Measurements from ENCODE around the gene KIF14. TPM values are rescaled to one million over a fixed set of nuclear protein-coding genes. Genes with fewer than 3 reads are reported as not detected.

KIF14 gene
- total and polyA plus RNA-seq, 2 experiments from 2014 or later = 0.54 to 2.2 TPM

- TF ChIP-seq EZH2 (IDR thresholded peaks at IDR 0.05; ENCODE audit: borderline replicate concordance) = no peak
- no peak for TF ChIP-seq CTCF (IDR thresholded peaks at IDR 0.05; ENCODE audit: poor library complexity)
- no peak for TF ChIP-seq EZH2phosphoT487 (IDR thresholded peaks at IDR 0.05; ENCODE audit: low read depth, severe bottlenecking, unreplicated experiment)
- Histone ChIP-seq H3K79me2 (no peaks in the 10 kb centered on the region), H3K27me3 (no peaks in the 10 kb centered on the region), H3K9me2 (replicated peaks; ENCODE audit: insufficient read depth) (no peaks in the 10 kb centered on the region), H3K36me3 (replicated peaks; ENCODE audit: insufficient read depth, low read depth) (no peaks in the 10 kb centered on the region), H2AFZ (no peak overlapping the region), H3K4me1 (ENCODE audit: insufficient read depth) (no peaks in the 10 kb centered on the region), H3K9me3 (ENCODE audit: low read depth) (no peaks in the 10 kb centered on the region), H4K20me1 (ENCODE audit: insufficient read depth, poor library complexity, severe bottlenecking) (no peaks in the 10 kb centered on the region), H3K4me3 (no peak overlapping the region), H3K4me2 (no peak overlapping the region), H3K27ac (no peak overlapping the region)
- no peak for DNase-seq (ENCODE audit: low spot score)
- 68% methylated on average over 12 of the region's 12 CpGs for WGBS (ENCODE audit: low lambda C conversion rate, missing lambda C conversion rate)
Measured at GRCh38 chr1:200506471-200506870, 114.1 kb downstream of the KIF14 start.

DNA sequence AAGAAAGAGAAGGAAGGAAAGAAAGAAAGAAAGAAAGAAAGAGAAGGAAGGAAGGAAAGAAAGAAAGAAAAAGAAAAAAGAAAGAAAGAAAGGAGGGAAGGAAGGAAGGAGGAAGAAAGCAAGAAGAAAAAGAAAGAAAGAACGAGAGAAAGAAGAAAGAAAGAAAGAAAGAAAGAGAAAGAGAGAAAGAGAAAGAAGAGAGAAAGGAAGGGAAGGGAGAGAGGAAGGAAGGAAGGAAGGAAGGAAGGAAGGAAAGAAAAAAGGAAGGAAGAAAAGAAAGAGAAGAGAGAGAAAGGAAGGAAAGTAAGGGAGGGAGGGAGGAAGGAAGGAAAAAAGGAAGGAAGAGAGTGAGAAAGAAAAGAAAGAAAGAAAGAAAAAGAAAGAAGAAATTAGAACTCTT lies 115.3 kb downstream of the KIF14 start:
- TF ChIP-seq CTCF (IDR thresholded peaks at IDR 0.05; ENCODE audit: poor library complexity) (no peak), EZH2 (IDR thresholded peaks at IDR 0.05; ENCODE audit: borderline replicate concordance) (no peak), EZH2phosphoT487 (IDR thresholded peaks at IDR 0.05; ENCODE audit: low read depth, severe bottlenecking, unreplicated experiment) (no peak)
- no peak for DNase-seq (ENCODE audit: low spot score)
- Histone ChIP-seq H3K27ac (no peak overlapping the region), H4K20me1 (ENCODE audit: insufficient read depth, poor library complexity, severe bottlenecking) (no peaks in the 10 kb centered on the region), H3K4me3 (no peak overlapping the region), H3K79me2 (no peaks in the 10 kb centered on the region), H3K4me2 (no peak overlapping the region), H3K36me3 (replicated peaks; ENCODE audit: insufficient read depth, low read depth) (no peaks in the 10 kb centered on the region), H3K9me2 (replicated peaks; ENCODE audit: insufficient read depth) (no peaks in the 10 kb centered on the region), H3K27me3 (no peaks in the 10 kb centered on the region), H2AFZ (no peak overlapping the region), H3K9me3 (ENCODE audit: low read depth) (no peaks in the 10 kb centered on the region), H3K4me1 (ENCODE audit: insufficient read depth) (no peaks in the 10 kb centered on the region)
- WGBS (ENCODE audit: low lambda C conversion rate, missing lambda C conversion rate) = no CpG with 5 or more reads among the region's 1 CpG

Other genes starting within 250 kb of the KIF14 start
- 20.6 and 26.6 TPM in 2 replicates for gene ZNF281, start 210.7 kb downstream of the KIF14 start, total RNA-seq
- gene ZNF281, start 210.7 kb downstream of the KIF14 start, polyA plus RNA-seq = 17.2 and 19.2 TPM in 2 replicates
- 19.9 TPM in 2 replicates for gene DDX59, start 49.2 kb upstream of the KIF14 start, total RNA-seq
- 10.5 and 13.6 TPM in 2 replicates for gene DDX59, start 49.2 kb upstream of the KIF14 start, polyA plus RNA-seq
- gene CAMSAP2, start 118.1 kb upstream of the KIF14 start, total RNA-seq = 28.9 and 32.9 TPM in 2 replicates
- 9.3 and 12.5 TPM in 2 replicates for gene CAMSAP2, start 118.1 kb upstream of the KIF14 start, polyA plus RNA-seq

Data from hepatocyte (in vitro differentiated cells).